Ishikawa (cell line): ENCODE results near the gene MACROD2.

Experiments
- CEBPB ChIP-seq: IDR thresholded peaks from 2 replicates; pipeline ENCODE4 v1.6.1; 2012
- CREB1 ChIP-seq: IDR thresholded peaks from 2 replicates; pipeline ENCODE4 v1.6.1; 2012; ENCODE audit warnings: low read depth
- EP300 ChIP-seq: IDR thresholded peaks from 2 replicates; pipeline ENCODE4 v1.6.1; 2012; ENCODE audit warnings: borderline replicate concordance
- FOXM1 ChIP-seq: IDR thresholded peaks from 2 replicates; pipeline ENCODE4 v1.6.1; 2012; ENCODE audit warnings: low read depth, borderline replicate concordance
- NFIC ChIP-seq: IDR thresholded peaks from 2 replicates; pipeline ENCODE4 v1.6.1; 2012
- RAD21 ChIP-seq: IDR thresholded peaks from 2 replicates; pipeline ENCODE4 v1.6.1; 2012; ENCODE audit warnings: low read depth
- TAF1 ChIP-seq: IDR thresholded peaks from 2 replicates; pipeline ENCODE4 v1.6.1; 2012; ENCODE audit warnings: low read depth, mild to moderate bottlenecking
- TCF12 ChIP-seq: IDR thresholded peaks from 2 replicates; pipeline ENCODE4 v1.6.1; 2012; ENCODE audit warnings: low read depth
- TEAD4 ChIP-seq: IDR thresholded peaks from 2 replicates; pipeline ENCODE4 v1.6.1; 2012
- YY1 ChIP-seq: IDR thresholded peaks from 2 replicates; pipeline ENCODE4 v1.6.1; 2012; ENCODE audit warnings: low read depth
- ZBTB7A ChIP-seq: IDR thresholded peaks from 2 replicates; pipeline ENCODE4 v1.6.1; 2012; ENCODE audit warnings: low read depth
- TF ChIP-seq, protein P1 (sequence below): IDR thresholded peaks from 2 replicates; pipeline ENCODE4 v1.6.1; 2012
- TF ChIP-seq, protein P2 (sequence below): IDR thresholded peaks from 2 replicates; pipeline ENCODE4 v1.6.1; 2012; ENCODE audit warnings: low read depth, mild to moderate bottlenecking

DNA sequence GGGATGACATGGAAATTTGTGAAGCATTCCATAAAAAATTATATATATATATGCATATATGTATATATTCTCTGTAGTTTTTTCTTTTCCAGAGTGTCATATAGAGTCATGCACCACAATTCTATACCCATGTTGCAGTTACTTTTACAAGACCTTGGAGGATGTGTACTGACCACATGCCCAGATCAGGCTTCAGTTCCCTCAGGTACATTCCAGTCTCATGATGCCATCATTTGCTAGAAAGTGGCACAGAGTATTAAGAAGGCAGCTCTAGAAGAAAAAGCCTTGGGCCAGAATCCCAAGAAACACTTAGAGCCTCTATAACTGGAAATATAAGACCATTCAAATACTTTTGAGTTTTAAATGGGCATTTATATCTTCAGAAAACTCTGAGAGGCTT is 1027.6 kb downstream of the MACROD2 start:
- TF ChIP-seq CEBPB (no peak), ZBTB7A (no peak), EP300 (no peak), RAD21 (no peak), FOXM1 (no peak), YY1 (no peak), TEAD4 (no peak), TAF1 (no peak), NFIC (no peak), TCF12 (no peak), CREB1 (no peak)
- TF ChIP-seq, protein P1, sequence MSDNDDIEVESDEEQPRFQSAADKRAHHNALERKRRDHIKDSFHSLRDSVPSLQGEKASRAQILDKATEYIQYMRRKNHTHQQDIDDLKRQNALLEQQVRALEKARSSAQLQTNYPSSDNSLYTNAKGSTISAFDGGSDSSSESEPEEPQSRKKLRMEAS: no peak
- TF ChIP-seq, protein P2, sequence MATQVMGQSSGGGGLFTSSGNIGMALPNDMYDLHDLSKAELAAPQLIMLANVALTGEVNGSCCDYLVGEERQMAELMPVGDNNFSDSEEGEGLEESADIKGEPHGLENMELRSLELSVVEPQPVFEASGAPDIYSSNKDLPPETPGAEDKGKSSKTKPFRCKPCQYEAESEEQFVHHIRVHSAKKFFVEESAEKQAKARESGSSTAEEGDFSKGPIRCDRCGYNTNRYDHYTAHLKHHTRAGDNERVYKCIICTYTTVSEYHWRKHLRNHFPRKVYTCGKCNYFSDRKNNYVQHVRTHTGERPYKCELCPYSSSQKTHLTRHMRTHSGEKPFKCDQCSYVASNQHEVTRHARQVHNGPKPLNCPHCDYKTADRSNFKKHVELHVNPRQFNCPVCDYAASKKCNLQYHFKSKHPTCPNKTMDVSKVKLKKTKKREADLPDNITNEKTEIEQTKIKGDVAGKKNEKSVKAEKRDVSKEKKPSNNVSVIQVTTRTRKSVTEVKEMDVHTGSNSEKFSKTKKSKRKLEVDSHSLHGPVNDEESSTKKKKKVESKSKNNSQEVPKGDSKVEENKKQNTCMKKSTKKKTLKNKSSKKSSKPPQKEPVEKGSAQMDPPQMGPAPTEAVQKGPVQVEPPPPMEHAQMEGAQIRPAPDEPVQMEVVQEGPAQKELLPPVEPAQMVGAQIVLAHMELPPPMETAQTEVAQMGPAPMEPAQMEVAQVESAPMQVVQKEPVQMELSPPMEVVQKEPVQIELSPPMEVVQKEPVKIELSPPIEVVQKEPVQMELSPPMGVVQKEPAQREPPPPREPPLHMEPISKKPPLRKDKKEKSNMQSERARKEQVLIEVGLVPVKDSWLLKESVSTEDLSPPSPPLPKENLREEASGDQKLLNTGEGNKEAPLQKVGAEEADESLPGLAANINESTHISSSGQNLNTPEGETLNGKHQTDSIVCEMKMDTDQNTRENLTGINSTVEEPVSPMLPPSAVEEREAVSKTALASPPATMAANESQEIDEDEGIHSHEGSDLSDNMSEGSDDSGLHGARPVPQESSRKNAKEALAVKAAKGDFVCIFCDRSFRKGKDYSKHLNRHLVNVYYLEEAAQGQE: no peak
